Measurements from ENCODE around the gene RALB.

DNA sequence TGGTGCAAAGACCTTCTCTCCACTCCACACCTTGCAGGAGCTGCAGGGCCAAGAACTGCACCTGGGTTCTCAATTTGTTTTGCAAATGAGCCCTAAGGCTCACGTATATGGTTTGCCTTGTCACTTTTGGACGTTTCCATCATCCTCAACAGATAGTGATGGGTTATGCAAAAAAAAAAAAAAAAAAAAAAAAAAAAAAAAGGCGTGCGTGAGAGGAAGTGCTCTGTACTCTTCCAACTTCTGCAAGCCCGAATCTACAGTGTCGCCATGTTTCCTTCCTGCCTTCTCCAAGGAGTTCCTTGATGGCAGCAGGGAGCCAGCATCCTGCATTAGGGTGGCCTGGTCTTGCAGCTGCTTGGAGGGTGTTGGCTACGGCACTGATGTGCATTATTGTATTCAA, 89.3 kb downstream of the RALB start:
- TF ChIP-seq POLR2AphosphoS5 (IDR thresholded peaks at IDR 0.05; ENCODE audit: low read depth) (no peak), EZH2 (IDR thresholded peaks at IDR 0.05; ENCODE audit: low read depth, unreplicated experiment) (no peak), ZNF114 (CRISPR knock-in tag; IDR thresholded peaks at IDR 0.05) (no peak), JUNB (IDR thresholded peaks at IDR 0.05; ENCODE audit: unreplicated experiment) (no peak)
- TF ChIP-seq, protein P1, sequence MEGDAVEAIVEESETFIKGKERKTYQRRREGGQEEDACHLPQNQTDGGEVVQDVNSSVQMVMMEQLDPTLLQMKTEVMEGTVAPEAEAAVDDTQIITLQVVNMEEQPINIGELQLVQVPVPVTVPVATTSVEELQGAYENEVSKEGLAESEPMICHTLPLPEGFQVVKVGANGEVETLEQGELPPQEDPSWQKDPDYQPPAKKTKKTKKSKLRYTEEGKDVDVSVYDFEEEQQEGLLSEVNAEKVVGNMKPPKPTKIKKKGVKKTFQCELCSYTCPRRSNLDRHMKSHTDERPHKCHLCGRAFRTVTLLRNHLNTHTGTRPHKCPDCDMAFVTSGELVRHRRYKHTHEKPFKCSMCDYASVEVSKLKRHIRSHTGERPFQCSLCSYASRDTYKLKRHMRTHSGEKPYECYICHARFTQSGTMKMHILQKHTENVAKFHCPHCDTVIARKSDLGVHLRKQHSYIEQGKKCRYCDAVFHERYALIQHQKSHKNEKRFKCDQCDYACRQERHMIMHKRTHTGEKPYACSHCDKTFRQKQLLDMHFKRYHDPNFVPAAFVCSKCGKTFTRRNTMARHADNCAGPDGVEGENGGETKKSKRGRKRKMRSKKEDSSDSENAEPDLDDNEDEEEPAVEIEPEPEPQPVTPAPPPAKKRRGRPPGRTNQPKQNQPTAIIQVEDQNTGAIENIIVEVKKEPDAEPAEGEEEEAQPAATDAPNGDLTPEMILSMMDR (conservative IDR thresholded peaks at IDR 0.05; ENCODE audit: low read depth in 2 of 2): no peak
- TF ChIP-seq, protein P2, sequence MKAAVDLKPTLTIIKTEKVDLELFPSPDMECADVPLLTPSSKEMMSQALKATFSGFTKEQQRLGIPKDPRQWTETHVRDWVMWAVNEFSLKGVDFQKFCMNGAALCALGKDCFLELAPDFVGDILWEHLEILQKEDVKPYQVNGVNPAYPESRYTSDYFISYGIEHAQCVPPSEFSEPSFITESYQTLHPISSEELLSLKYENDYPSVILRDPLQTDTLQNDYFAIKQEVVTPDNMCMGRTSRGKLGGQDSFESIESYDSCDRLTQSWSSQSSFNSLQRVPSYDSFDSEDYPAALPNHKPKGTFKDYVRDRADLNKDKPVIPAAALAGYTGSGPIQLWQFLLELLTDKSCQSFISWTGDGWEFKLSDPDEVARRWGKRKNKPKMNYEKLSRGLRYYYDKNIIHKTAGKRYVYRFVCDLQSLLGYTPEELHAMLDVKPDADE (IDR thresholded peaks at IDR 0.05): no peak
- TF ChIP-seq, protein P3, sequence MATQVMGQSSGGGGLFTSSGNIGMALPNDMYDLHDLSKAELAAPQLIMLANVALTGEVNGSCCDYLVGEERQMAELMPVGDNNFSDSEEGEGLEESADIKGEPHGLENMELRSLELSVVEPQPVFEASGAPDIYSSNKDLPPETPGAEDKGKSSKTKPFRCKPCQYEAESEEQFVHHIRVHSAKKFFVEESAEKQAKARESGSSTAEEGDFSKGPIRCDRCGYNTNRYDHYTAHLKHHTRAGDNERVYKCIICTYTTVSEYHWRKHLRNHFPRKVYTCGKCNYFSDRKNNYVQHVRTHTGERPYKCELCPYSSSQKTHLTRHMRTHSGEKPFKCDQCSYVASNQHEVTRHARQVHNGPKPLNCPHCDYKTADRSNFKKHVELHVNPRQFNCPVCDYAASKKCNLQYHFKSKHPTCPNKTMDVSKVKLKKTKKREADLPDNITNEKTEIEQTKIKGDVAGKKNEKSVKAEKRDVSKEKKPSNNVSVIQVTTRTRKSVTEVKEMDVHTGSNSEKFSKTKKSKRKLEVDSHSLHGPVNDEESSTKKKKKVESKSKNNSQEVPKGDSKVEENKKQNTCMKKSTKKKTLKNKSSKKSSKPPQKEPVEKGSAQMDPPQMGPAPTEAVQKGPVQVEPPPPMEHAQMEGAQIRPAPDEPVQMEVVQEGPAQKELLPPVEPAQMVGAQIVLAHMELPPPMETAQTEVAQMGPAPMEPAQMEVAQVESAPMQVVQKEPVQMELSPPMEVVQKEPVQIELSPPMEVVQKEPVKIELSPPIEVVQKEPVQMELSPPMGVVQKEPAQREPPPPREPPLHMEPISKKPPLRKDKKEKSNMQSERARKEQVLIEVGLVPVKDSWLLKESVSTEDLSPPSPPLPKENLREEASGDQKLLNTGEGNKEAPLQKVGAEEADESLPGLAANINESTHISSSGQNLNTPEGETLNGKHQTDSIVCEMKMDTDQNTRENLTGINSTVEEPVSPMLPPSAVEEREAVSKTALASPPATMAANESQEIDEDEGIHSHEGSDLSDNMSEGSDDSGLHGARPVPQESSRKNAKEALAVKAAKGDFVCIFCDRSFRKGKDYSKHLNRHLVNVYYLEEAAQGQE (IDR thresholded peaks at IDR 0.05; ENCODE audit: unreplicated experiment): no peak

Data from GM23338 (cell line).